ENCODE measurements around the gene CLEC2D. TPM values are rescaled to one million over a fixed set of nuclear protein-coding genes. Genes with fewer than 3 reads are reported as not detected.

The CLEC2D gene
- total and polyA plus RNA-seq, 4 donors: 0.16 to 3.7 (median 3.0) TPM

DNA sequence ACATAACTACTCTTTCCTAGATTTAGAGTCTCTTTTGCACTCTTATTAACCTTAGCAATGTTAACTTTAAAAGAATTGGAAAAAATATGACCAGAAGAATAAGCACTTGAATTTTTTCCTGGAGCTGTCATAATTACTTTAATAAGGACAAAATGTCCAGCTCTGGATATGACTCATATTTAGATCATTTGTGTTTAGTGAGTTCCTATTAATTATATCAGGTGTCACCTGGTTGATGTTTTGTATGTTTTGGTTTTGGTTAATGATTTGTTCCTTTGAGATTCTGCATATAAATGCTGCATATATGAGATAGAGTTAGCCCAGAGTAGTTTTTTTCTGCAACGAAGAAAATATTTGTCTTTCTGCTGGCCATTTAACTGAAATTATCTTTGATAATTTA is 58.3 kb downstream of the CLEC2D start (continued):
- TF ChIP-seq GABPA (IDR thresholded peaks at IDR 0.05 in 1 of 2, conservative IDR thresholded peaks at IDR 0.05 in 1 of 2) (no peak), FOXA1 (IDR thresholded peaks at IDR 0.05) (no peak), TAF1 (conservative IDR thresholded peaks at IDR 0.05) (no peak)
- TF ChIP-seq, protein P1, sequence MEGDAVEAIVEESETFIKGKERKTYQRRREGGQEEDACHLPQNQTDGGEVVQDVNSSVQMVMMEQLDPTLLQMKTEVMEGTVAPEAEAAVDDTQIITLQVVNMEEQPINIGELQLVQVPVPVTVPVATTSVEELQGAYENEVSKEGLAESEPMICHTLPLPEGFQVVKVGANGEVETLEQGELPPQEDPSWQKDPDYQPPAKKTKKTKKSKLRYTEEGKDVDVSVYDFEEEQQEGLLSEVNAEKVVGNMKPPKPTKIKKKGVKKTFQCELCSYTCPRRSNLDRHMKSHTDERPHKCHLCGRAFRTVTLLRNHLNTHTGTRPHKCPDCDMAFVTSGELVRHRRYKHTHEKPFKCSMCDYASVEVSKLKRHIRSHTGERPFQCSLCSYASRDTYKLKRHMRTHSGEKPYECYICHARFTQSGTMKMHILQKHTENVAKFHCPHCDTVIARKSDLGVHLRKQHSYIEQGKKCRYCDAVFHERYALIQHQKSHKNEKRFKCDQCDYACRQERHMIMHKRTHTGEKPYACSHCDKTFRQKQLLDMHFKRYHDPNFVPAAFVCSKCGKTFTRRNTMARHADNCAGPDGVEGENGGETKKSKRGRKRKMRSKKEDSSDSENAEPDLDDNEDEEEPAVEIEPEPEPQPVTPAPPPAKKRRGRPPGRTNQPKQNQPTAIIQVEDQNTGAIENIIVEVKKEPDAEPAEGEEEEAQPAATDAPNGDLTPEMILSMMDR (IDR thresholded peaks at IDR 0.05; ENCODE audit: low read depth, low read length, missing input control): no peak

DNA sequence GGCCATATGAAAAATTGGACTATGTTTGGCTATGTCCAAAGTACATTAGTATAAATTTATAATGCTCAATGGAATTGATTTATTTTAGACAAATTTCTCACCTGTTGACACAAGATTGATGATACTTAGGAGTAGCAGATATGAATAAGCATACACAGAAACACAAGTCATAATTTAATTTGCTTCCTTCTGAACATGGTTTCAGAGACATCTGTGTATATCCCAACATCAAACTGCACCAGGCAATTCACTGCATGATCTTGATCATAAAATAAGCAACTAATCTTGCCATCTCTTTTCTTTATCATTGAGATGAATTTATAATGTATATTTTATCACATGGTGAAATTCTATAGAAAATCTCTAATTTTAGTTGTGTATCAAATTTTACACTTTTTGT is 59.6 kb downstream of the CLEC2D start:
- TF ChIP-seq TAF1 (conservative IDR thresholded peaks at IDR 0.05) (no peak), MAX (IDR thresholded peaks at IDR 0.05) (no peak), YY1 (IDR thresholded peaks at IDR 0.05) (no peak), EGR1 (IDR thresholded peaks at IDR 0.05; ENCODE audit: low read depth in 2 of 2) (no peak), ATF3 (IDR thresholded peaks at IDR 0.05) (no peak), RAD21 (IDR thresholded peaks at IDR 0.05) (no peak), FOXA2 (IDR thresholded peaks at IDR 0.05) (no peak), HNF4G (IDR thresholded peaks at IDR 0.05) (no peak), JUND (IDR thresholded peaks at IDR 0.05) (no peak), FOXA1 (IDR thresholded peaks at IDR 0.05) (no peak), SP1 (IDR thresholded peaks at IDR 0.05) (no peak), ZBTB33 (IDR thresholded peaks at IDR 0.05) (no peak)
- no peak overlapping the region for H3K27ac ChIP-seq (ENCODE audit: low read depth in 1 of 2, low read length in 2 of 2)
- DNase-seq (ENCODE audit: low spot score): no peak
- no peaks in the 10 kb centered on the region for H3K27me3 ChIP-seq (ENCODE audit: control insufficient read depth in 4 of 4, insufficient read depth in 4 of 4, low read length in 3 of 4)
- no peaks in the 10 kb centered on the region for H3K9me3 ChIP-seq (ENCODE audit: control insufficient read depth in 4 of 4, low read length in 3 of 4)
- no peaks in the 10 kb centered on the region for H3K36me3 ChIP-seq (ENCODE audit: control insufficient read depth in 4 of 4, insufficient read depth in 3 of 4, low read depth in 1 of 4, low read length in 3 of 4)
- no peak overlapping the region for H3K4me3 ChIP-seq (ENCODE audit: low read depth in 1 of 3, low read length in 3 of 3)
- H3K9ac ChIP-seq (ENCODE audit: low read depth in 1 of 2, low read length in 2 of 2): no peak overlapping the region
- H3K4me1 ChIP-seq (ENCODE audit: control insufficient read depth in 4 of 4, insufficient read depth in 4 of 4, low read length in 3 of 4): no peaks in the 10 kb centered on the region

GRCh38 chr12:9730011-9730410 is 60.5 kb downstream of the CLEC2D start:
- Histone ChIP-seq H3K4me3 (ENCODE audit: low read depth in 1 of 3, low read length in 3 of 3) (no peak overlapping the region), H3K27ac (ENCODE audit: low read depth in 1 of 2, low read length in 2 of 2) (no peak overlapping the region), H3K36me3 (ENCODE audit: control insufficient read depth in 4 of 4, insufficient read depth in 3 of 4, low read depth in 1 of 4, low read length in 3 of 4) (no peaks in the 10 kb centered on the region), H3K4me1 (ENCODE audit: control insufficient read depth in 4 of 4, insufficient read depth in 4 of 4, low read length in 3 of 4) (no peaks in the 10 kb centered on the region), H3K9me3 (ENCODE audit: control insufficient read depth in 4 of 4, low read length in 3 of 4) (no peaks in the 10 kb centered on the region), H3K27me3 (ENCODE audit: control insufficient read depth in 4 of 4, insufficient read depth in 4 of 4, low read length in 3 of 4) (no peaks in the 10 kb centered on the region), H3K9ac (ENCODE audit: low read depth in 1 of 2, low read length in 2 of 2) (no peak overlapping the region)
- TF ChIP-seq NR2F2 (IDR thresholded peaks at IDR 0.05) (no peak), HNF4A (conservative IDR thresholded peaks at IDR 0.05) (no peak), GABPA (IDR thresholded peaks at IDR 0.05 in 1 of 2, conservative IDR thresholded peaks at IDR 0.05 in 1 of 2) (no peak)
- no peak for DNase-seq (ENCODE audit: low spot score)
- 59% methylated on average over 3 of the region's 3 CpGs for WGBS

Measured in liver (tissue), 9 donors.